ENCODE data around the gene WFS1. TPM values are rescaled to one million over a fixed set of nuclear protein-coding genes. Genes with fewer than 3 reads are reported as not detected.

The WFS1 gene
- total RNA-seq, 1 donor from 2014 or later, result 29.2 TPM

GRCh38 chr4:6319530-6320150, 50.0 kb downstream of the WFS1 start:
- peaks cover 3% of the 10 kb centered on the region for H3K9me3 Mint-ChIP-seq (ENCODE audit: unreplicated experiment)
- no peak for TF ChIP-seq CTCF (IDR thresholded peaks at IDR 0.05)
- no peak overlapping the region for H3K4me3 Mint-ChIP-seq (ENCODE audit: unreplicated experiment)
- H3K4me1 Mint-ChIP-seq (ENCODE audit: unreplicated experiment), result no peaks in the 10 kb centered on the region
- H3K27me3 Mint-ChIP-seq (ENCODE audit: unreplicated experiment), result peaks cover 32% of the 10 kb centered on the region
- no peak for DNase-seq (ENCODE audit: extremely low spot score, unreplicated experiment)
- no peaks in the 10 kb centered on the region for H3K36me3 Mint-ChIP-seq (ENCODE audit: unreplicated experiment)
- H3K27ac Mint-ChIP-seq (ENCODE audit: unreplicated experiment), result no peak overlapping the region

GRCh38 chr4:6320663-6321062, 51.0 kb downstream of the WFS1 start:
- peaks cover 33% of the 10 kb centered on the region for H3K27me3 Mint-ChIP-seq (ENCODE audit: unreplicated experiment)
- TF ChIP-seq CTCF (IDR thresholded peaks at IDR 0.05), result no peak
- no peaks in the 10 kb centered on the region for H3K4me1 Mint-ChIP-seq (ENCODE audit: unreplicated experiment)
- no peaks in the 10 kb centered on the region for H3K36me3 Mint-ChIP-seq (ENCODE audit: unreplicated experiment)
- no peak overlapping the region for H3K27ac Mint-ChIP-seq (ENCODE audit: unreplicated experiment)
- H3K9me3 Mint-ChIP-seq (ENCODE audit: unreplicated experiment), result peaks cover 3% of the 10 kb centered on the region
- no peak overlapping the region for H3K4me3 Mint-ChIP-seq (ENCODE audit: unreplicated experiment)
- no peak for DNase-seq (ENCODE audit: extremely low spot score, unreplicated experiment)

- Mint-ChIP-seq H3K36me3 (ENCODE audit: unreplicated experiment) (no peaks in the 10 kb centered on the region), H3K4me3 (ENCODE audit: unreplicated experiment) (no peak overlapping the region), H3K4me1 (ENCODE audit: unreplicated experiment) (no peaks in the 10 kb centered on the region), H3K27me3 (ENCODE audit: unreplicated experiment) (peaks cover 33% of the 10 kb centered on the region), H3K27ac (ENCODE audit: unreplicated experiment) (no peak overlapping the region), H3K9me3 (ENCODE audit: unreplicated experiment) (peaks cover 3% of the 10 kb centered on the region)
- no peak for TF ChIP-seq CTCF (IDR thresholded peaks at IDR 0.05)
- DNase-seq (ENCODE audit: extremely low spot score, unreplicated experiment), result no peak
Observed at GRCh38 chr4:6321361-6321760, 51.7 kb downstream of the WFS1 start.

- no peak for TF ChIP-seq CTCF (IDR thresholded peaks at IDR 0.05)
- H3K9me3 Mint-ChIP-seq (ENCODE audit: unreplicated experiment), result peaks cover 3% of the 10 kb centered on the region
- no peak for DNase-seq (ENCODE audit: extremely low spot score, unreplicated experiment)
Observed at GRCh38 chr4:6322067-6322760, 52.6 kb downstream of the WFS1 start.

GRCh38 chr4:6322761-6323566, 53.3 kb downstream of the WFS1 start:
- peaks cover 3% of the 10 kb centered on the region for H3K9me3 Mint-ChIP-seq (ENCODE audit: unreplicated experiment)
- no peak overlapping the region for H3K27ac Mint-ChIP-seq (ENCODE audit: unreplicated experiment)
- no peak overlapping the region for H3K4me3 Mint-ChIP-seq (ENCODE audit: unreplicated experiment)
- H3K36me3 Mint-ChIP-seq (ENCODE audit: unreplicated experiment), result no peaks in the 10 kb centered on the region
- peaks cover 23% of the 10 kb centered on the region for H3K27me3 Mint-ChIP-seq (ENCODE audit: unreplicated experiment)
- TF ChIP-seq CTCF (IDR thresholded peaks at IDR 0.05), result no peak
- DNase-seq (ENCODE audit: extremely low spot score, unreplicated experiment), result no peak
- H3K4me1 Mint-ChIP-seq (ENCODE audit: unreplicated experiment), result no peaks in the 10 kb centered on the region

More at GRCh38 chr4:6322067-6322760, 52.6 kb downstream of the WFS1 start:
- Mint-ChIP-seq H3K27ac (ENCODE audit: unreplicated experiment) (no peak overlapping the region), H3K4me1 (ENCODE audit: unreplicated experiment) (no peaks in the 10 kb centered on the region), H3K4me3 (ENCODE audit: unreplicated experiment) (no peak overlapping the region), H3K27me3 (ENCODE audit: unreplicated experiment) (peaks cover 27% of the 10 kb centered on the region), H3K36me3 (ENCODE audit: unreplicated experiment) (no peaks in the 10 kb centered on the region)

Measured in osteocyte (in vitro differentiated cells).